AG10803 (cell line): Measurements from ENCODE around the gene KLF11.
"Not testable (repeated sequence)": the region's sequence is repeated elsewhere in the genome, so short reads cannot be mapped to it uniquely, and the experiment has no call there.

Source experiments
- DNase-seq: peaks from one replicate; pipeline ENCODE4 v3.0.0; 2010; ENCODE audit warnings: low read depth
- H3K4me3 ChIP-seq: 2 replicates; pipeline ENCODE4 v1.5.1; 2011; ENCODE audit warnings: mild to moderate bottlenecking, low read length, control low read depth
- CTCF ChIP-seq: conservative IDR thresholded peaks from 2 replicates; pipeline ENCODE4 v1.5.1; 2011; ENCODE audit warnings: mild to moderate bottlenecking, low read length, control low read depth, inconsistent platforms

KLF11 gene

GRCh38 chr2:10085043-10085667, 41.8 kb downstream of the KLF11 start:
- no peak for DNase-seq
- no peak for TF ChIP-seq CTCF
- no peak overlapping the region for H3K4me3 ChIP-seq

GRCh38 chr2:10085668-10086059, 42.3 kb downstream of the KLF11 start:
- TF ChIP-seq CTCF = no peak
- H3K4me3 ChIP-seq = no peak overlapping the region
- no peak for DNase-seq

- no peak for TF ChIP-seq CTCF
- H3K4me3 ChIP-seq = no peak overlapping the region
- no peak for DNase-seq
These were observed 43.6 kb downstream of the KLF11 start for GRCh38 chr2:10086950-10087349.

GRCh38 chr2:10087360-10087759, 44.0 kb downstream of the KLF11 start:
- no peak overlapping the region for H3K4me3 ChIP-seq
- no peak for DNase-seq
- no peak for TF ChIP-seq CTCF

GRCh38 chr2:10089565-10090190, 46.3 kb downstream of the KLF11 start:
- H3K4me3 ChIP-seq = no peak overlapping the region
- DNase-seq = no peak
- TF ChIP-seq CTCF = no peak

GRCh38 chr2:10091182-10091888, 48.0 kb downstream of the KLF11 start:
- no peak for TF ChIP-seq CTCF
- no peak overlapping the region for H3K4me3 ChIP-seq
- DNase-seq = no peak

GRCh38 chr2:10091889-10092244, 48.5 kb downstream of the KLF11 start:
- not testable (repeated sequence) for H3K4me3 ChIP-seq, DNase-seq
